Left lung (tissue), 10 donors: ENCODE results near the gene SMU1. TPM values are rescaled to one million over a fixed set of nuclear protein-coding genes. Genes with fewer than 3 reads are reported as not detected.
A peak's percentile ranks its signal among the peaks of the same experiment; 100 is the strongest.
"Not testable (repeated sequence)": the region's sequence is repeated elsewhere in the genome, so short reads cannot be mapped to it uniquely, and the experiment has no call there.

Experiments used
- ATAC-seq: fragments of 200-7000 bp; cut with Tn5 transposase; one replicate; pipeline ENCODE4 v1.9.1; 2020; ENCODE audit warnings: moderate library complexity
- DNase-seq, 4 donors: peaks; one replicate each; pipeline ENCODE4 v3.0.0-alpha.2; 2013 to 2020
- H3K27ac ChIP-seq, 2 donors: fragments of 200-600 bp; sonication (generic) in 1 of 2; one replicate each; pipeline versions ENCODE4 v1.5.0 to v1.8.0; 2020 to 2021
- H3K27me3 ChIP-seq, 2 donors: fragments of 200-600 bp; sonication (generic) in 1 of 2; one replicate each; pipeline versions ENCODE4 v1.5.0 to v1.8.0; 2020 to 2021
- H3K36me3 ChIP-seq, 2 donors: fragments of 200-600 bp; sonication (generic) in 1 of 2; one replicate each; pipeline versions ENCODE4 v1.5.0 to v1.8.0; 2020 to 2021
- H3K4me1 ChIP-seq, 2 donors: fragments of 200-600 bp; one replicate each; pipeline ENCODE4 v1.8.0; 2021
- H3K4me3 ChIP-seq, 2 donors: fragments of 200-600 bp; sonication (generic) in 1 of 2; one replicate each; pipeline versions ENCODE4 v1.5.0 to v1.8.0; 2020 to 2021; ENCODE audit warnings: mild to moderate bottlenecking in 1 of 2
- H3K9me3 ChIP-seq, 2 donors: fragments of 200-600 bp; sonication (generic) in 1 of 2; one replicate each; pipeline versions ENCODE4 v1.5.0 to v1.8.0; 2020 to 2021
- intact Hi-C, 2 donors: fragments of 100-400 bp; cut with DNase I; formaldehyde crosslinking; loops; one replicate each; pipeline versions ENCODE4 v1.11.2 to v1.14.2; 2022
- polyA plus RNA-seq, 6 donors: library from polyadenylated mRNA; unstranded; fragments of 120-200 nt; gene quantifications; one replicate each; pipeline ENCODE4 v1.2.1, GENCODE V29; 2013; ENCODE audit not compliant: insufficient read length in 6 of 6
- total RNA-seq, 2 donors: library from RNA; stranded (reverse); fragmentation: NEBNext Ultra II Directional; extraction: Animal tissue kit (Norgen Biotek cat#: 25700); gene quantifications; one replicate each; pipeline ENCODE4 v1.2.1, GENCODE V29; 2021
- TF ChIP-seq, protein P1 (sequence below), 2 donors: fragments of 200-600 bp; sonication (generic) in 1 of 2; IDR thresholded peaks; one replicate each; pipeline versions ENCODE4 v1.5.0 to v1.8.0; 2021; ENCODE audit warnings: antibody characterized with exemption in 2 of 2
- donor health status: DM: no; HTN: yes; CAD: no.
- donor health status: DM: no; HTN: no; CAD: no.

SMU1 gene
- total and polyA plus RNA-seq, 8 donors: 17.3 to 30.1 (median 26.7) TPM

DNA sequence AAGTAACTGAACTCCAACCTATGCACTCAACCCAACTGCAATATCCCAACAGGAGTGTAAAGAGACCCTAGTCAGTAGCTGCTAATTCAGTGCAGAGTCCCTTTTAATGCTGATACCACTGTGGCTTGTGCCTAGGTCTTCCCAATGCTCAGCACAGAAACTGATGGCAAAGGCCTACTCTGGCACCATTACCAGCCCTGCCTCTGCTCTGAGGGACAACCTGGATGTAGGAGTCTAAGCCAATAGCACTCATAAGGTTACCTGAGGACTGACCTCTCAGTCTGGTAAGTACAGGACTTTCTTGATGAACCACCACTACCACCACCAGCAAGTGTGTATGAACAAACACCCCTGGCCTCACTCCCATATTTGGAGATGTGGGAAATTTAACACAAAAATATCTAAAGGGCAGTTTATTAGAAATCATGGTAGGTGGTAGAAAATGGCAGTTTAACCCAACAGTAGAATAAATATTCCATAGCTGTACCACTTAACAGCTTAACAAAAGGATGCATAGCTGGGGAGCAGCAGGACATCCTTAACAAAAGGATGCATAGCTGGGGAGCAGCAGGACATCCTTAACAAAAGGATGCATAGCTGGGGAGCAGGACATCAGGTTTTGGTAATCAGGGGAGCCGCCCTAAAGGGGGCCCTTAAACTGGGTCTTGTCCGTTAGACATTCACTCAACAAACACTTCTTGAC lies 62.4 kb downstream of the SMU1 start:
- no peaks in the 10 kb centered on the region for H3K9me3 ChIP-seq
- H3K4me1 ChIP-seq: no peaks in the 10 kb centered on the region
- H3K36me3 ChIP-seq: no peaks in the 10 kb centered on the region
- H3K27me3 ChIP-seq: no peaks in the 10 kb centered on the region
- ATAC-seq (no peak), DNase-seq (no peak)
- intact Hi-C loops: no loop called here
- H3K4me3 ChIP-seq: no peak overlapping the region
- TF ChIP-seq, protein P1, sequence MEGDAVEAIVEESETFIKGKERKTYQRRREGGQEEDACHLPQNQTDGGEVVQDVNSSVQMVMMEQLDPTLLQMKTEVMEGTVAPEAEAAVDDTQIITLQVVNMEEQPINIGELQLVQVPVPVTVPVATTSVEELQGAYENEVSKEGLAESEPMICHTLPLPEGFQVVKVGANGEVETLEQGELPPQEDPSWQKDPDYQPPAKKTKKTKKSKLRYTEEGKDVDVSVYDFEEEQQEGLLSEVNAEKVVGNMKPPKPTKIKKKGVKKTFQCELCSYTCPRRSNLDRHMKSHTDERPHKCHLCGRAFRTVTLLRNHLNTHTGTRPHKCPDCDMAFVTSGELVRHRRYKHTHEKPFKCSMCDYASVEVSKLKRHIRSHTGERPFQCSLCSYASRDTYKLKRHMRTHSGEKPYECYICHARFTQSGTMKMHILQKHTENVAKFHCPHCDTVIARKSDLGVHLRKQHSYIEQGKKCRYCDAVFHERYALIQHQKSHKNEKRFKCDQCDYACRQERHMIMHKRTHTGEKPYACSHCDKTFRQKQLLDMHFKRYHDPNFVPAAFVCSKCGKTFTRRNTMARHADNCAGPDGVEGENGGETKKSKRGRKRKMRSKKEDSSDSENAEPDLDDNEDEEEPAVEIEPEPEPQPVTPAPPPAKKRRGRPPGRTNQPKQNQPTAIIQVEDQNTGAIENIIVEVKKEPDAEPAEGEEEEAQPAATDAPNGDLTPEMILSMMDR (IDR thresholded peaks at IDR 0.05): no peak
- H3K27ac ChIP-seq: no peak overlapping the region

DNA sequence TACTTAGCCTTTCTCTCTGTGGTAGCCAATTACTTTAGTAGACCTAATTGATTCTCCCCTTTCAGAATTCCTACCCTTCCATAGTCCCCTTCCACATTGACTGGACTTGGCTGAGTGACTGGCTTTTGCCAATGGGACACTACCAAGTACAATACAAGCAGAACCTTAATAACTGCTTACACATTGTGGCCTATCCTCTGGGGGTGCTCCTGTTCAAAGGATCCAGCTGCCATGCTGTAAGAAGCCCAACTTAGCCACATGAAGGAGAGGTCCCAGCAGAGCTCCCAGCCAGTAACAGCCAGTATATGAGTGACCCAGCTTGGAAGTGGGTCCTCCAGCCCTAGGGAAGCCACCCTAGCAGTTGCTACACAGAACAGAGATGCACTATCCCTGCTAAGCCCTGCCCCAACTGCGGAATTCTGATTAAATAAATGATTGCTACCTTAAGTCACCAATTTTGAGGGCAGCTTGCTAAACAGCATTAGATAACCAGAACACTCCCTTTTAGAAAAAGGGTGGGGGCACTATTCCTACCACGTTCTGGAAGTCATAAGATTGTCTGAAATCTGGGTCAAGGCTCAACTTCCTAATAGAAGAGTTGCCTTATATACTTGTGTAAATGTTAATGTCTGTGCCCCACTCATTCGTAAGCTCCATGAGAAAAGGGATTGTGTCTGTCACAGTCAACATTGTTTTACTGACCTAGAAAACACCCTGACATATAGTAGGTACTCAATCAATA lies 64.0 kb downstream of the SMU1 start:
- Histone ChIP-seq H3K4me1 (no peaks in the 10 kb centered on the region), H3K36me3 (no peaks in the 10 kb centered on the region), H3K27me3 (no peaks in the 10 kb centered on the region), H3K9me3 (no peaks in the 10 kb centered on the region), H3K27ac (no peak overlapping the region), H3K4me3 (no peak overlapping the region)
- ATAC-seq (peak; percentile 29), DNase-seq (no peak)
- intact Hi-C loops: no loop called here
- TF ChIP-seq, protein P1 (IDR thresholded peaks at IDR 0.05): no peak

DNA sequence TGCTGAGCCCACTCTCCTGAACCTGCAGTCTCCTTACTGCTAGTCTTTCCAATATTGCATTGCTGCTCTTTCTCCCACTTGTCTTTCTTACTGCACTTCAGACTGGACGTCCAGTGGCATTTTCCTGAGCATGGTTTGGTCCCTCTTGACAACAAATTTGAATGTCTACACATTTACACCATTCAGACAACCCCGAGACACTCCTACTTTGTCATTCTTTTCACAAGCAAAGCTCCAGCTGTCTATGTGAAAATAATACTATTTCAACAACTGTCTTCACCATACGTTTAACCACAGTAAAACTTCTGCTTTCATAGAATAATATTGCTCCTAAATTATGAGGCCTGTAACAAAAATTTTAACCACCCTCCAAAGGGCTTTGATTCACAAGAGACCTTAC lies 64.6 kb downstream of the SMU1 start:
- no peaks in the 10 kb centered on the region for H3K9me3 ChIP-seq
- TF ChIP-seq, protein P1 (IDR thresholded peaks at IDR 0.05): no peak
- DNase-seq (no peak), ATAC-seq (no peak)
- intact Hi-C loops: no loop called here
- H3K27ac ChIP-seq: no peak overlapping the region
- no peak overlapping the region for H3K4me3 ChIP-seq
- no peaks in the 10 kb centered on the region for H3K4me1 ChIP-seq
- H3K36me3 ChIP-seq: no peaks in the 10 kb centered on the region
- no peaks in the 10 kb centered on the region for H3K27me3 ChIP-seq

DNA sequence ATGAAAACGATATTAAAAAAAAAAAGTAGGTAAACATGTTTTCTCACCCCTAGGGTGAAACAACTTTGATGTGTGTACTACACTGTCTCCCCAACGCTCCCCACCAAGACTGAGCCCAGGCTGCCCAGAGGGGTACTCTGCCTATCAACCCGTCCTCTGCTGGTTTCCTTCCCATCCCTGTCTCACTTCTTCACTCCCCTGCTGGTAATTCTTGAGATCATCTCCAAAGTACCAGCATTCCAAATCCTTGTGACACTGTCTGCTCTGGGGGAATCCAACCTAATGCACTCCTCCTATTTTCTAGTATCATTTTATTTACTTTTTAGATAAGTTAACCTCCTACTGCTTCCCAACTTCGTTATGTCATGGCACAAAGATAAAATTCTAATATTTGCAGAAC lies 68.7 kb downstream of the SMU1 start:
- Histone ChIP-seq H3K9me3 (no peaks in the 10 kb centered on the region), H3K4me3 (no peak overlapping the region), H3K36me3 (no peaks in the 10 kb centered on the region), H3K4me1 (no peaks in the 10 kb centered on the region), H3K27ac (no peak overlapping the region), H3K27me3 (no peaks in the 10 kb centered on the region)
- TF ChIP-seq, protein P1 (IDR thresholded peaks at IDR 0.05): no peak
- DNase-seq (no peak), ATAC-seq (no peak)
- intact Hi-C loops: no loop called here

DNA sequence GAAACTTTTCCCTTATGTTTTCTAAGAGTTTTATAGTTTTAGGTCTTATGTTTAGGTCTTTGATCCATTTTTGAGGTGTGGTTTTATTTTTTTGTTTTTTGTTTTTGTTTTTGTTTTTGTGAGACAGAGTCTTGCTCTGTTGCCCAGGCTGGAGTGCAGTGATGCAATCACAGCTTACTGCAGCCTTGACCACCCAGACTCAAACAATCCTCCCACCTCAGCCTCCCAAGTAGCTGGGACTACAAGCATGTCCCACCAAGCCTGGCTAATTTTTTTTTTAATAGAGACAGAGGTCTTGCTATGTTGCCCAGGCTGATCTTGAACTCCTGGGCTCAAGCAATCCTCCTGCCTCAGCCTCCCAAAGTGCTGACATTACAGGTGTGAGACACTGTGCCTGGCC lies 71.1 kb downstream of the SMU1 start:
- intact Hi-C loops: not testable (repeated sequence)
- H3K4me1 ChIP-seq: peaks cover 3 to 15% of the 10 kb centered on the region in 2 donors

DNA sequence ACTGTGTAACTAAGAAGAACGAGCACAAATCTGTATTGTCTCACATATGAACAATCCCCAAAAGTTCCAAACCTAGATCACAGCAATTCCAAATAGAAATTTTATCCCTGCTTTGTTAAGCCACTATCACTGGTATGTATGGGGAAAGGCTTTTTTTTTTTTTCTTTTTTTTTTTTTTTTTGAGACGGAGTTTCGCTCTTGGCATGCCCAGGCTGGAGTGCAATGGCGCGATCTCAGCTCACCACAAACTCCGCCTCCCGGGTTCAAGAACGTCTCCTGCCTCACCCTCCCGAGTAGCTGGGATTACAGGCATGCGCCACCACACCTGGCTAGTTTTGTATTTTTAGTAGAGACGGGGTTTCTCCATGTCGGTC lies 75.8 kb downstream of the SMU1 start:
- intact Hi-C loops, H3K27me3 ChIP-seq, H3K9me3 ChIP-seq: not testable (repeated sequence)
- ATAC-seq: peak; percentile 26
- peak overlapping the region; percentile 88 to 92 for H3K27ac ChIP-seq
- H3K4me1 ChIP-seq: peaks cover 3 to 29% of the 10 kb centered on the region in 2 donors
- DNase-seq: peak in 1 of 4 donors; percentile 11
- H3K36me3 ChIP-seq: peaks cover 0 to 17% of the 10 kb centered on the region in 2 donors
- peak overlapping the region; percentile 49 to 91 for H3K4me3 ChIP-seq

More for the DNA sequence above, 71.1 kb downstream of the SMU1 start:
- DNase-seq, H3K9me3 ChIP-seq, ATAC-seq, H3K27ac ChIP-seq, H3K36me3 ChIP-seq, H3K4me3 ChIP-seq, H3K27me3 ChIP-seq: not testable (repeated sequence)
